IMR-90 (cell line): ENCODE results near the gene NDUFA13. TPM values are rescaled to one million over a fixed set of nuclear protein-coding genes. Genes with fewer than 3 reads are reported as not detected.

Experiments
- ATAC-seq: fragments of 200-7000 bp; cut with Tn5 transposase; 2 replicates; pipeline ENCODE4 v1.9.1; 2020; ENCODE audit warnings: low read depth, mild to moderate bottlenecking, moderate library complexity
- BruUV-seq: library from RNA; stranded (reverse); fragments of 400-500 nt; replicated peaks from 2 replicates; lab custom pipeline; 2021; lab: Mats Ljungman, UMichigan
- CTCF ChIA-PET: fragments of 300-600 bp; formaldehyde crosslinking; extraction: SDS; loops from one replicate; lab custom pipeline; 2021; ENCODE audit warnings: antibody characterized with exemption; lab: Yijun Ruan, JAX
- POLR2A ChIA-PET: fragments of 300-600 bp; sonication (Branson Sonifier 250); formaldehyde crosslinking; loops from one replicate; lab custom pipeline; 2022; ENCODE audit warnings: antibody characterized with exemption; ENCODE audit not compliant: unreplicated experiment; lab: Charles Lee
- DNase-seq: peaks from one replicate; pipeline ENCODE4 v3.0.0; 2013
- H2AFZ ChIP-seq: replicated peaks from 2 replicates; pipeline ENCODE3; 2013; ENCODE audit warnings: low read length, mild to moderate bottlenecking; ENCODE audit not compliant: poor library complexity
- H2AK5ac ChIP-seq: 2 replicates; pipeline ENCODE4 v1.6.1; 2013; ENCODE audit warnings: low read depth, low read length, inconsistent platforms
- H2AK9ac ChIP-seq: replicated peaks from 2 replicates; pipeline ENCODE3; 2013; ENCODE audit warnings: mild to moderate bottlenecking, low read depth, low read length, moderate library complexity; ENCODE audit not compliant: poor library complexity
- H2BK120ac ChIP-seq: 2 replicates; pipeline ENCODE4 v1.6.1; 2013; ENCODE audit warnings: low read depth, low read length, inconsistent platforms
- H2BK15ac ChIP-seq: 3 replicates; pipeline ENCODE4 v1.6.1; 2013; ENCODE audit warnings: low read depth, low read length, inconsistent platforms
- H2BK20ac ChIP-seq: 2 replicates; pipeline ENCODE4 v1.6.1; 2013; ENCODE audit warnings: low read depth, mild to moderate bottlenecking, inconsistent platforms, low read length, moderate library complexity
- H2BK5ac ChIP-seq: 2 replicates; pipeline ENCODE4 v1.6.1; 2013; ENCODE audit warnings: mild to moderate bottlenecking, low read depth, low read length, inconsistent platforms; ENCODE audit not compliant: poor library complexity, severe bottlenecking
- H3K14ac ChIP-seq: replicated peaks from 2 replicates; pipeline ENCODE4 v1.6.1; 2013; ENCODE audit warnings: low read depth, low read length, inconsistent platforms
- H3K18ac ChIP-seq: 2 replicates; pipeline ENCODE4 v1.6.1; 2013; ENCODE audit warnings: low read depth, low read length, control low read depth
- H3K23ac ChIP-seq: 2 replicates; pipeline ENCODE4 v1.6.1; 2013; ENCODE audit warnings: low read depth, low read length, inconsistent platforms
- H3K27ac ChIP-seq: 2 replicates; pipeline ENCODE4 v1.5.1; 2013; ENCODE audit warnings: mild to moderate bottlenecking, control low read depth, low read length; ENCODE audit not compliant: insufficient read depth
- H3K27me3 ChIP-seq: 2 replicates; pipeline ENCODE4 v1.6.1; 2013; ENCODE audit warnings: low read length; ENCODE audit not compliant: control insufficient read depth, insufficient read depth
- H3K36me3 ChIP-seq: 2 replicates; pipeline ENCODE4 v1.6.1; 2013; ENCODE audit warnings: low read length, mixed read lengths; ENCODE audit not compliant: control insufficient read depth, insufficient read depth
- H3K4ac ChIP-seq: 2 replicates; pipeline ENCODE4 v1.6.1; 2013; ENCODE audit warnings: low read depth, low read length, inconsistent platforms
- H3K4me1 ChIP-seq: 2 replicates; pipeline ENCODE4 v1.6.1; 2013; ENCODE audit warnings: low read length, mixed read lengths; ENCODE audit not compliant: control insufficient read depth, insufficient read depth
- H3K4me2 ChIP-seq: 2 replicates; pipeline ENCODE4 v1.6.1; 2013; ENCODE audit warnings: low read depth, mild to moderate bottlenecking, control low read depth, low read length, moderate library complexity
- H3K4me3 ChIP-seq: 2 replicates; pipeline ENCODE4 v1.5.1; 2013; ENCODE audit warnings: low read depth, mild to moderate bottlenecking, control low read depth, low read length, moderate library complexity; ENCODE audit not compliant: insufficient read depth
- H3K56ac ChIP-seq: 2 replicates; pipeline ENCODE4 v1.6.1; 2013; ENCODE audit warnings: low read length, inconsistent platforms; ENCODE audit not compliant: insufficient read depth; ENCODE audit errors: extremely low read depth
- H3K79me1 ChIP-seq, 2 experiments: 2 replicates each; pipeline ENCODE4 v1.6.1; 2013; ENCODE audit warnings: low read length in 2 of 2, inconsistent platforms in 1 of 2, low read depth in 1 of 2
- H3K9ac ChIP-seq: 2 replicates; pipeline ENCODE4 v1.6.1; 2013; ENCODE audit warnings: low read depth, low read length, control low read depth
- H3K9me1 ChIP-seq: 2 replicates; pipeline ENCODE4 v1.6.1; 2013; ENCODE audit warnings: low read length, inconsistent platforms; ENCODE audit not compliant: insufficient read depth
- H3K9me3 ChIP-seq: 2 replicates; pipeline ENCODE4 v1.6.1; 2013; ENCODE audit warnings: low read length; ENCODE audit not compliant: control insufficient read depth, insufficient read depth
- H4K20me1 ChIP-seq: 2 replicates; pipeline ENCODE4 v1.6.1; 2013; ENCODE audit warnings: low read length, inconsistent platforms; ENCODE audit not compliant: insufficient read depth
- H4K5ac ChIP-seq: 2 replicates; pipeline ENCODE4 v1.6.1; 2013; ENCODE audit warnings: mild to moderate bottlenecking, low read depth, low read length, control low read depth
- H4K8ac ChIP-seq, 2 experiments: 2 replicates each; pipeline ENCODE4 v1.6.1; 2013; ENCODE audit warnings: low read depth in 2 of 2, low read length in 2 of 2, control low read depth in 1 of 2, inconsistent platforms in 1 of 2
- H4K91ac ChIP-seq: 2 replicates; pipeline ENCODE4 v1.6.1; 2013; ENCODE audit warnings: low read depth, low read length, inconsistent platforms; ENCODE audit not compliant: insufficient read depth
- BHLHE40 ChIP-seq: fragments of 150-350 bp; IDR thresholded peaks from 2 replicates; pipeline ENCODE4 v1.6.1; 2016; ENCODE audit warnings: mild to moderate bottlenecking, low read depth, low read length
- CEBPB ChIP-seq: IDR thresholded peaks from 2 replicates; pipeline ENCODE4 v1.6.1; 2012; ENCODE audit warnings: low read depth, low read length, improper control_type of control experiment
- CHD1 ChIP-seq: IDR thresholded peaks from 2 replicates; pipeline ENCODE4 v1.6.1; 2012; ENCODE audit warnings: low read depth, low read length, improper control_type of control experiment
- CTCF ChIP-seq: conservative IDR thresholded peaks from 2 replicates; pipeline ENCODE4 v1.5.1; 2012; ENCODE audit warnings: mild to moderate bottlenecking, low read depth, low read length, improper control_type of control experiment
- ELK1 ChIP-seq: fragments of 150-350 bp; IDR thresholded peaks from 2 replicates; pipeline ENCODE4 v1.6.1; 2016; ENCODE audit warnings: low read depth, mild to moderate bottlenecking, low read length, moderate library complexity, borderline replicate concordance
- FOS ChIP-seq: fragments of 150-350 bp; IDR thresholded peaks from 2 replicates; pipeline ENCODE4 v1.6.1; 2016; ENCODE audit warnings: low read depth, low read length
- MAFK ChIP-seq: IDR thresholded peaks from 2 replicates; pipeline ENCODE4 v1.6.1; 2012; ENCODE audit warnings: low read depth, low read length, improper control_type of control experiment
- MAZ ChIP-seq: IDR thresholded peaks from 2 replicates; pipeline ENCODE4 v1.6.1; 2012; ENCODE audit warnings: low read depth, mild to moderate bottlenecking, low read length, improper control_type of control experiment, moderate library complexity, borderline replicate concordance
- MXI1 ChIP-seq: IDR thresholded peaks from 2 replicates; pipeline ENCODE4 v1.6.1; 2012; ENCODE audit warnings: low read depth, mild to moderate bottlenecking, low read length, moderate library complexity, borderline replicate concordance
- NFE2L2 ChIP-seq: fragments of 150-350 bp; IDR thresholded peaks from 2 replicates; pipeline ENCODE4 v1.6.1; 2016; ENCODE audit warnings: low read depth, mild to moderate bottlenecking, low read length
- POLR2A ChIP-seq: IDR thresholded peaks from 2 replicates; pipeline ENCODE4 v1.6.1; 2012; ENCODE audit warnings: mild to moderate bottlenecking, low read depth, low read length
- RAD21 ChIP-seq: IDR thresholded peaks from 2 replicates; pipeline ENCODE4 v1.6.1; 2012; ENCODE audit warnings: low read length, improper control_type of control experiment
- RCOR1 ChIP-seq: IDR thresholded peaks from 2 replicates; pipeline ENCODE4 v1.6.1; 2012; ENCODE audit warnings: mild to moderate bottlenecking, low read length, improper control_type of control experiment; ENCODE audit not compliant: insufficient replicate concordance
- RFX5 ChIP-seq: IDR thresholded peaks from 2 replicates; pipeline ENCODE4 v1.8.0; 2012; ENCODE audit warnings: low read depth, mild to moderate bottlenecking, low read length, moderate library complexity
- SMC3 ChIP-seq: fragments of 150-350 bp; IDR thresholded peaks from 2 replicates; pipeline ENCODE4 v1.6.1; 2016; ENCODE audit warnings: low read depth, mild to moderate bottlenecking, antibody characterized with exemption, low read length, moderate library complexity
- USF2 ChIP-seq: fragments of 150-350 bp; IDR thresholded peaks from 2 replicates; pipeline ENCODE4 v1.6.1; 2017; ENCODE audit warnings: mild to moderate bottlenecking, antibody characterized with exemption, low read length, low read depth
- WGBS, 2 experiments: methylation state at CpG; one replicate each; pipeline versions ENCODE4 v1.1.5 to v1.1.7; 2013; ENCODE audit warnings: missing lambda C conversion rate in 2 of 2; ENCODE audit not compliant: insufficient read length in 1 of 2; ENCODE audit errors: extremely low coverage in 2 of 2; 5-methylcytosine and 5-hydroxymethylcytosine counted together
- dilution Hi-C: fragments of 300-500 bp; cut with HindIII; formaldehyde crosslinking; loops from one replicate; pipeline ENCODE4 v1.14.3; 2018; ENCODE audit warnings: low sequenced_read_pairs; ENCODE audit not compliant: unreplicated experiment
- in situ Hi-C: fragments of 300-500 bp; cut with MboI; formaldehyde crosslinking; loops from 3 replicates; pipeline ENCODE4 v1.14.3; 2019; ENCODE audit warnings: low sequenced_read_pairs, inconsistent platforms, mixed read lengths
- intact Hi-C: fragments of 100-400 bp; cut with micrococcal nuclease; formaldehyde crosslinking; loops from 2 replicates; pipeline ENCODE4 v1.10.0; 2022
- polyA plus RNA-seq, 3 experiments: library from polyadenylated mRNA; depleted of rRNA; stranded (reverse); fragments of >200 nt; gene quantifications; 2 replicates each; pipeline ENCODE4 v1.2.3, GENCODE V29; 2012; ENCODE audit warnings: low replicate concordance in 1 of 3
- total RNA-seq: library from RNA; depleted of rRNA; stranded (reverse); fragments of >200 nt; gene quantifications from 2 replicates; pipeline ENCODE4 v1.2.3, GENCODE V29; 2012

Gene NDUFA13
- total and polyA plus RNA-seq, 2 of the 4 experiments (the other 2 are of a cell fraction): 30.6 to 667 TPM

GRCh38 chr19:19523177-19523576, 7.2 kb downstream of the NDUFA13 start:
- no peak for TF ChIP-seq FOS
- TF ChIP-seq POLR2A: no peak
- TF ChIP-seq RAD21: no peak
- no peak for TF ChIP-seq MXI1
- no peak for TF ChIP-seq MAFK
- no peak for TF ChIP-seq RCOR1
- TF ChIP-seq ELK1: no peak
- no peak for TF ChIP-seq CHD1
- TF ChIP-seq CTCF: no peak
- TF ChIP-seq NFE2L2: no peak
- no peak for TF ChIP-seq MAZ
- no peak for TF ChIP-seq BHLHE40
- no peak for TF ChIP-seq CEBPB
- TF ChIP-seq USF2: no peak
- TF ChIP-seq SMC3: no peak
- TF ChIP-seq RFX5: no peak
- ATAC-seq: no peak
- H3K9ac ChIP-seq: no peak overlapping the region
- H3K4me2 ChIP-seq: no peak overlapping the region
- no peak overlapping the region for H4K5ac ChIP-seq
- H3K36me3 ChIP-seq: peaks cover 32% of the 10 kb centered on the region
- peaks cover 38% of the 10 kb centered on the region for H4K20me1 ChIP-seq
- H3K23ac ChIP-seq: no peak overlapping the region
- H3K4me3 ChIP-seq: no peak overlapping the region
- dilution Hi-C loops: no loop called here
- no peaks in the 10 kb centered on the region for H3K27me3 ChIP-seq
- H2AK5ac ChIP-seq: no peak overlapping the region
- H3K9me3 ChIP-seq: no peaks in the 10 kb centered on the region
- no peak overlapping the region for H2AK9ac ChIP-seq
- peaks cover 2% of the 10 kb centered on the region; the same call in 1 of the 2 replicates for H3K4me1 ChIP-seq
- no peaks in the 10 kb centered on the region for H3K9me1 ChIP-seq
- no peak overlapping the region for H2BK5ac ChIP-seq
- no TSS peak for BruUV-seq
- no peak overlapping the region for H2BK15ac ChIP-seq
- no peak overlapping the region for H2BK20ac ChIP-seq
- in situ Hi-C loops: no loop called here
- H3K14ac ChIP-seq: no peak overlapping the region
- no peak overlapping the region for H3K56ac ChIP-seq
- WGBS, 2 experiments: 80% methylated on average over 1 of the region's 3 CpGs; no CpG with 5 or more reads in 1 of the 2 experiments
- intact Hi-C loops: no loop called here
- no peak for DNase-seq
- H3K4ac ChIP-seq: no peak overlapping the region
- no peak overlapping the region for H2BK120ac ChIP-seq
- peaks cover 23 to 62% of the 10 kb centered on the region in 2 experiments for H3K79me1 ChIP-seq
- H4K8ac ChIP-seq: no peak overlapping the region
- H3K27ac ChIP-seq: no peak overlapping the region
- no peak overlapping the region for H3K18ac ChIP-seq
- H4K91ac ChIP-seq: no peak overlapping the region
- H2AFZ ChIP-seq: no peak overlapping the region
- POLR2A ChIA-PET: no interaction called here
- CTCF ChIA-PET: no interaction called here
